Psoas muscle (tissue), 8 donors: ENCODE results near the gene GABRB3. TPM values are rescaled to one million over a fixed set of nuclear protein-coding genes. Genes with fewer than 3 reads are reported as not detected.

ENCODE experiments used
- ATAC-seq, 4 donors: fragments of 200-7000 bp; cut with Tn5 transposase; one replicate each; pipeline ENCODE4 v1.9.1; 2020; ENCODE audit warnings: moderate library complexity in 3 of 4, mild to moderate bottlenecking in 2 of 4
- DNase-seq, 2 donors: peaks; one replicate each; pipeline ENCODE4 v3.0.0-alpha.2; 2020
- H3K27ac ChIP-seq: fragments of 200-600 bp; one replicate; pipeline ENCODE4 v1.8.0; 2022
- H3K27me3 ChIP-seq, 3 donors: fragments of 200-600 bp in 1 of 3; one replicate each; pipeline versions ENCODE4 v1.6.1 to v1.8.0; 2013 to 2022; ENCODE audit warnings: low read length in 2 of 3, mild to moderate bottlenecking in 2 of 3, moderate library complexity in 1 of 3; ENCODE audit not compliant: insufficient read depth in 3 of 3
- H3K36me3 ChIP-seq, 2 donors: fragments of 200-600 bp in 1 of 2; one replicate each; pipeline versions ENCODE4 v1.6.1 to v1.8.0; 2013 to 2022; ENCODE audit warnings: low read depth in 1 of 2, mild to moderate bottlenecking in 1 of 2, moderate library complexity in 1 of 2; ENCODE audit not compliant: insufficient read depth in 1 of 2
- H3K4me1 ChIP-seq: fragments of 200-600 bp; one replicate; pipeline ENCODE4 v1.8.0; 2022
- H3K4me3 ChIP-seq: fragments of 200-600 bp; one replicate; pipeline ENCODE4 v1.8.0; 2022; ENCODE audit warnings: mild to moderate bottlenecking
- H3K9me3 ChIP-seq: fragments of 200-600 bp; one replicate; pipeline ENCODE4 v1.8.0; 2022
- CTCF ChIP-seq: fragments of 200-600 bp; IDR thresholded peaks from one replicate; pipeline ENCODE4 v1.8.0; 2022; ENCODE audit warnings: antibody characterized with exemption
- WGBS, 3 donors: extraction: QIAGEN DNeasy Blood & Tissue Kit; methylation state at CpG; one replicate each; pipeline versions ENCODE4 v1.1.6 to v1.1.7; 2013; 5-methylcytosine and 5-hydroxymethylcytosine counted together
- intact Hi-C, 2 donors: fragments of 100-400 bp; cut with DNase I; formaldehyde crosslinking; loops; one replicate each; pipeline versions ENCODE4 v1.11.0 to v1.14.2; 2022
- polyA plus RNA-seq, 3 donors: library from polyadenylated mRNA; stranded (reverse); fragments of 200-250 nt; gene quantifications; one replicate each; pipeline ENCODE4 v1.2.3, GENCODE V29; 2013
- total RNA-seq, 4 donors: library from RNA; stranded (reverse); fragmentation: NEBNext Ultra II Directional in 2 of 4; extraction: Animal tissue kit (Norgen Biotek cat#: 25700) in 2 of 4; gene quantifications; one replicate each; pipeline versions ENCODE4 v1.2.1 to v1.2.4, GENCODE V29; 2021 to 2023
- donor health status: healthy with polysubstance abuse.
- donor health status: DM: no; HTN: no; CAD: no; lungs with moderate emphysema.
- donor health status: Bipolar disorder and iron deficiency.
- donor health status: healthy.
- donor health status: DM: yes; HTN: yes; CAD: no.
- donor health status: DM: no; HTN: no; CAD: no.
- donor health status: DM: no; HTN: no; CAD: no.
- donor health status: DM: yes; HTN: yes; CAD: no.

Gene GABRB3
- total and polyA plus RNA-seq, 7 donors, result 0.10 to 1.0 (median 0.25) TPM

- ATAC-seq (no peak), DNase-seq (no peak)
- Histone ChIP-seq H3K27me3 (no peaks in the 10 kb centered on the region), H3K36me3 (no peaks in the 10 kb centered on the region), H3K4me3 (no peak overlapping the region), H3K27ac (no peak overlapping the region), H3K4me1 (no peaks in the 10 kb centered on the region), H3K9me3 (no peaks in the 10 kb centered on the region)
- no peak for TF ChIP-seq CTCF
- 53 to 63% (median 63%) methylated on average over 1 of the region's 1 CpG for WGBS, 3 donors
- intact Hi-C loops, result no loop called here
Observed at GRCh38 chr15:26651909-26652308, 121.0 kb downstream of the GABRB3 start.

GRCh38 chr15:26648676-26649075 lies 124.2 kb downstream of the GABRB3 start:
- Histone ChIP-seq H3K27me3 (no peaks in the 10 kb centered on the region), H3K4me1 (no peaks in the 10 kb centered on the region), H3K9me3 (no peaks in the 10 kb centered on the region), H3K36me3 (no peaks in the 10 kb centered on the region), H3K27ac (no peak overlapping the region), H3K4me3 (no peak overlapping the region)
- DNase-seq (no peak), ATAC-seq (no peak)
- 93 to 94% (median 93%) methylated on average over 6 of the region's 6 CpGs for WGBS, 3 donors
- intact Hi-C loops, result no loop called here
- TF ChIP-seq CTCF, result no peak

- Histone ChIP-seq H3K4me1 (no peaks in the 10 kb centered on the region), H3K9me3 (no peaks in the 10 kb centered on the region), H3K27me3 (no peaks in the 10 kb centered on the region), H3K36me3 (no peaks in the 10 kb centered on the region), H3K27ac (no peak overlapping the region), H3K4me3 (no peak overlapping the region)
- WGBS, 3 donors, result 81 to 89% (median 82%) methylated on average over 9 of the region's 9 CpGs
- intact Hi-C loops, result no loop called here
- DNase-seq, result no peak
- no peak for TF ChIP-seq CTCF
- no peak for ATAC-seq
Observed at GRCh38 chr15:26644948-26645347, 127.9 kb downstream of the GABRB3 start.

- WGBS, 3 donors, result 82 to 90% (median 86%) methylated on average over 6 of the region's 6 CpGs
- H3K9me3 ChIP-seq, result no peaks in the 10 kb centered on the region
- no peak overlapping the region for H3K4me3 ChIP-seq
- intact Hi-C loops, result no loop called here
- DNase-seq (no peak), ATAC-seq (no peak)
- TF ChIP-seq CTCF, result no peak
- no peaks in the 10 kb centered on the region for H3K4me1 ChIP-seq
- H3K36me3 ChIP-seq, result no peaks in the 10 kb centered on the region
- peaks cover 0 to 3% (median 0%) of the 10 kb centered on the region in 3 donors for H3K27me3 ChIP-seq
- H3K27ac ChIP-seq, result no peak overlapping the region
Observed at GRCh38 chr15:26641144-26641543, 131.7 kb downstream of the GABRB3 start.

GRCh38 chr15:26640601-26641000 lies 132.3 kb downstream of the GABRB3 start:
- Histone ChIP-seq H3K27me3 (peaks cover 0 to 3% (median 0%) of the 10 kb centered on the region in 3 donors), H3K27ac (no peak overlapping the region), H3K36me3 (no peaks in the 10 kb centered on the region), H3K9me3 (no peaks in the 10 kb centered on the region), H3K4me1 (no peaks in the 10 kb centered on the region), H3K4me3 (no peak overlapping the region)
- TF ChIP-seq CTCF, result no peak
- no peak for ATAC-seq
- 69 to 72% (median 70%) methylated on average over 5 of the region's 5 CpGs for WGBS, 3 donors
- no peak for DNase-seq
- intact Hi-C loops, result no loop called here
